HepG2 (cell line): ENCODE measurements around the gene DDX50. TPM values are rescaled to one million over a fixed set of nuclear protein-coding genes. Genes with fewer than 3 reads are reported as not detected.

Experiments
- ATAC-seq: fragments of 200-7000 bp; cut with Tn5 transposase; 3 replicates; pipeline ENCODE4 v1.9.1; 2020; ENCODE audit warnings: mild to moderate bottlenecking, moderate library complexity
- BruUV-seq: library from RNA; stranded (reverse); fragments of 400-500 nt; replicated peaks from 2 replicates; lab custom pipeline; 2021; lab: Mats Ljungman, UMichigan
- CTCF ChIA-PET: fragments of 300-600 bp; formaldehyde crosslinking; extraction: SDS; loops from one replicate; lab custom pipeline; 2021; ENCODE audit warnings: low total read pairs, inconsistent platforms, low intra/inter-chr PET ratio; lab: Yijun Ruan, JAX
- POLR2A ChIA-PET: fragments of 350-600 bp; sonication (Branson Sonifier 250); formaldehyde crosslinking; loops from one replicate; lab custom pipeline; 2020; ENCODE audit warnings: antibody characterized with exemption, inconsistent platforms; lab: Yijun Ruan, JAX
- DNase-seq: peaks from one replicate; pipeline ENCODE4 v3.0.0-alpha.2; 2015; ENCODE audit warnings: low spot score
- FAIRE-seq: peaks from 3 replicates; lab custom pipeline; 2011; peaks lifted over from hg19 to GRCh38; lab: Jason Lieb, UNC
- H2AFZ ChIP-seq: one replicate; pipeline ENCODE4 v1.6.1; 2011; ENCODE audit warnings: low read length, inconsistent platforms
- H3K27ac ChIP-seq: fragments of 300-600 bp; 3 replicates; pipeline ENCODE4 v1.8.0; 2011; ENCODE audit warnings: mixed run types, mild to moderate bottlenecking, mixed read lengths, low read length, inconsistent platforms; ENCODE audit not compliant: insufficient read depth; ENCODE audit errors: extremely low read length
- H3K27me3 ChIP-seq, 2 experiments: fragments of 200-600 bp in 1 of 2; 2 replicates in 1 of 2; 3 replicates in 1 of 2; pipeline versions ENCODE4 v1.6.0 to v1.8.0; 2011; ENCODE audit warnings: low read length in 2 of 2, mild to moderate bottlenecking in 2 of 2, moderate library complexity in 2 of 2, inconsistent platforms in 1 of 2; ENCODE audit not compliant: insufficient read depth in 2 of 2, control insufficient read depth in 1 of 2
- H3K36me3 ChIP-seq, 2 experiments: fragments of 200-600 bp in 1 of 2; replicated peaks in 1 of 2; 2 replicates in 1 of 2; 3 replicates in 1 of 2; pipeline versions ENCODE4 v1.5.1 to v1.8.0; 2011; ENCODE audit warnings: low read length in 2 of 2, inconsistent platforms in 1 of 2; ENCODE audit not compliant: insufficient read depth in 2 of 2, control insufficient read depth in 1 of 2
- H3K4me1 ChIP-seq: 2 replicates; pipeline ENCODE4 v1.5.1; 2012; ENCODE audit warnings: low read length, inconsistent platforms; ENCODE audit not compliant: insufficient read depth
- H3K4me2 ChIP-seq: 2 replicates; pipeline ENCODE4 v1.6.0; 2011; ENCODE audit warnings: low read depth, low read length, inconsistent platforms
- H3K4me3 ChIP-seq, 3 experiments: fragments of 200-600 bp in 1 of 3; sonication (generic), shearing (Covaris generic) in 1 of 3; replicated peaks in 1 of 3; 2 replicates each; pipeline ENCODE4 v1.5.1; 2011 to 2016; ENCODE audit warnings: low read length in 3 of 3, inconsistent platforms in 2 of 3, low read depth in 2 of 3, mild to moderate bottlenecking in 2 of 3, control low read depth in 1 of 3, mixed read lengths in 1 of 3; ENCODE audit not compliant: insufficient read depth in 1 of 3
- H3K79me2 ChIP-seq: one replicate; pipeline ENCODE4 v1.6.1; 2011; ENCODE audit warnings: low read length, inconsistent platforms; ENCODE audit not compliant: insufficient read depth
- H3K9ac ChIP-seq: 2 replicates; pipeline ENCODE4 v1.6.0; 2011; ENCODE audit warnings: mild to moderate bottlenecking, low read depth, low read length, inconsistent platforms; ENCODE audit not compliant: insufficient read depth
- H3K9me3 ChIP-seq: 2 replicates; pipeline ENCODE4 v1.5.1; 2012; ENCODE audit warnings: mild to moderate bottlenecking, low read length
- H4K20me1 ChIP-seq: 2 replicates; pipeline ENCODE4 v1.6.0; 2011; ENCODE audit warnings: inconsistent platforms, mild to moderate bottlenecking, low read length, moderate library complexity; ENCODE audit not compliant: insufficient read depth
- FOSL1 ChIP-seq: sonication (generic); formaldehyde crosslinking; IDR thresholded peaks from 2 replicates; pipeline ENCODE4 v1.9.0; 2021; ENCODE audit warnings: missing genetic modification reagents, borderline replicate concordance
- HCFC1 ChIP-seq: fragments of 150-350 bp; IDR thresholded peaks from 2 replicates; pipeline ENCODE4 v1.6.1; 2014; ENCODE audit warnings: low read depth, low read length
- MLLT10 ChIP-seq: sonication (generic); formaldehyde crosslinking; IDR thresholded peaks from 2 replicates; pipeline ENCODE4 v1.4.0; 2020; ENCODE audit warnings: missing genetic modification reagents
- MLXIP ChIP-seq: sonication (generic); formaldehyde crosslinking; IDR thresholded peaks from 2 replicates; pipeline ENCODE4 v1.9.0; 2021; ENCODE audit warnings: missing genetic modification reagents, borderline replicate concordance
- SMC3 ChIP-seq: IDR thresholded peaks from 2 replicates; pipeline ENCODE4 v1.6.1; 2011; ENCODE audit warnings: low read length, improper control_type of control experiment
- ZBTB1 ChIP-seq: sonication (generic); formaldehyde crosslinking; IDR thresholded peaks from 2 replicates; pipeline ENCODE4 v1.4.0; 2020; ENCODE audit warnings: missing genetic modification reagents, borderline replicate concordance
- ZBTB46 ChIP-seq: sonication (generic); formaldehyde crosslinking; IDR thresholded peaks from 2 replicates; pipeline ENCODE4 v1.4.0; 2020; ENCODE audit warnings: mild to moderate bottlenecking, missing genetic modification reagents, borderline replicate concordance
- ZFP1 ChIP-seq: IDR thresholded peaks from 2 replicates; pipeline ENCODE4 v1.6.1; 2016
- ZFX ChIP-seq: sonication (generic); formaldehyde crosslinking; IDR thresholded peaks from 2 replicates; pipeline ENCODE4 v1.4.0; 2020; ENCODE audit warnings: mild to moderate bottlenecking, low read depth, missing genetic modification reagents, moderate library complexity
- ZNF331 ChIP-seq: sonication (generic); formaldehyde crosslinking; IDR thresholded peaks from 2 replicates; pipeline ENCODE4 v1.4.0; 2020; ENCODE audit warnings: missing genetic modification reagents
- ZNF530 ChIP-seq: sonication (generic); formaldehyde crosslinking; IDR thresholded peaks from 2 replicates; pipeline ENCODE4 v1.5.0; 2020; ENCODE audit warnings: low read depth, mild to moderate bottlenecking, missing genetic modification reagents
- ZNF672 ChIP-seq: sonication (generic); formaldehyde crosslinking; IDR thresholded peaks from 2 replicates; pipeline ENCODE4 v1.8.1; 2022; ENCODE audit warnings: missing genetic modification reagents
- ZNF720 ChIP-seq: sonication (generic); formaldehyde crosslinking; IDR thresholded peaks from 2 replicates; pipeline ENCODE4 v1.4.0; 2020; ENCODE audit warnings: missing genetic modification reagents
- ZNF781 ChIP-seq: sonication (generic); formaldehyde crosslinking; IDR thresholded peaks from 2 replicates; pipeline ENCODE4 v1.5.1; 2020; ENCODE audit warnings: borderline replicate concordance, mild to moderate bottlenecking, missing genetic modification reagents; ENCODE audit errors: not compliant biosample characterization
- ZSCAN25 ChIP-seq: sonication (generic); formaldehyde crosslinking; IDR thresholded peaks from 2 replicates; pipeline ENCODE4 v1.8.0; 2022; ENCODE audit warnings: mild to moderate bottlenecking, missing genetic modification reagents
- WGBS: methylation state at CpG from one replicate; pipeline ENCODE4 v1.1.6; 2017; ENCODE audit warnings: low lambda C conversion rate; 5-methylcytosine and 5-hydroxymethylcytosine counted together
- in situ Hi-C: cut with HindIII; loops from 2 replicates; pipeline ENCODE4 v1.10.0; 2017; ENCODE audit warnings: low pct_unique_long_range_greater_than_20kb; ENCODE audit not compliant: extremely low pct_ligation_motif_present
- intact Hi-C: fragments of 100-400 bp; cut with micrococcal nuclease; formaldehyde crosslinking; loops from one replicate; pipeline ENCODE4 v1.10.0; 2022; ENCODE audit not compliant: unreplicated experiment
- polyA plus RNA-seq, 8 experiments: library from polyadenylated mRNA; depleted of rRNA in 3 of 8; stranded (reverse) in 7 of 8; unstranded in 1 of 8; fragments of >200 nt; fragmentation: Illumina TruSeq in 4 of 8; extraction: Trizol in 4 of 8; gene quantifications; 2 replicates each; pipeline versions ENCODE4 v1.2.1 to v1.2.3, GENCODE V29; 2011 to 2016; ENCODE audit warnings: low read depth in 4 of 8, missing spikeins in 1 of 8, mixed read lengths in 1 of 8; ENCODE audit not compliant: insufficient read depth in 1 of 8
- total RNA-seq, 5 experiments: library from RNA; depleted of rRNA; stranded (reverse); fragments of >200 nt; fragmentation: Illumina TruSeq; extraction: Trizol; gene quantifications; 2 replicates each; pipeline ENCODE4 v1.2.3, GENCODE V29; 2016; ENCODE audit warnings: low read depth in 1 of 5

DDX50 gene
- total and polyA plus RNA-seq, 2 of the 13 experiments (the other 11 are each of a cell fraction or from before 2014, with no cell fraction given) = 19.0 to 38.2 TPM

GRCh38 chr10:68902382-68902781 lies 1.3 kb downstream of the DDX50 start:
- Histone ChIP-seq H2AFZ (no peak overlapping the region), H3K4me2 (peak overlapping the region; percentile 74), H3K27ac (no peak overlapping the region), H3K9ac (peak overlapping the region; percentile 88; the same call in 1 of the 2 replicates), H3K36me3 (0 out of 5 replicates have a peak, but pooled peaks cover 0 to 4% of the 10 kb centered on the region in 2 experiments), H3K79me2 (peaks cover 16% of the 10 kb centered on the region), H3K27me3 (no peaks in the 10 kb centered on the region; a peak in 1 of 5 replicates), H4K20me1 (no peaks in the 10 kb centered on the region), H3K9me3 (no peaks in the 10 kb centered on the region), H3K4me3 (peak overlapping the region; percentile 86 to 89 (median 87); a peak in 5 of 6 replicates), H3K4me1 (peaks cover 46% of the 10 kb centered on the region)
- POLR2A ChIA-PET = interaction anchor here (0.6 kb wide), 1 partner anchor 1268 kb away, joined by 3 read pairs; the partner anchor contains the start of gene SAR1A
- intact Hi-C loops (no loop called here), in situ Hi-C loops (loop anchor here (5.0 kb wide), 1 partner anchor 110 kb away; no protein-coding TSS in a partner anchor)
- CTCF ChIA-PET = no interaction called here
- 55% methylated on average over 5 of the region's 5 CpGs for WGBS
- DNase-seq (no peak), ATAC-seq (no peak), FAIRE-seq (peak; percentile 32)
- no TSS peak for BruUV-seq
- no peak for TF ChIP-seq ZSCAN25 (CRISPR knock-in tag)

GRCh38 chr10:68924593-68924992 lies 23.5 kb downstream of the DDX50 start:
- ChIA-PET CTCF (no interaction called here), POLR2A (interaction anchor here (1.5 kb wide), 1 partner anchor 25 kb away, joined by 3 read pairs; no protein-coding TSS in a partner anchor)
- H3K79me2 ChIP-seq = no peaks in the 10 kb centered on the region
- intact Hi-C loops (no loop called here), in situ Hi-C loops (no loop called here)
- H3K27me3 ChIP-seq = no peaks in the 10 kb centered on the region
- H3K4me3 ChIP-seq = no peak overlapping the region
- peaks cover 5 to 18% of the 10 kb centered on the region in 2 experiments; a peak in 4 of 5 replicates for H3K36me3 ChIP-seq
- FAIRE-seq (no peak), DNase-seq (no peak), ATAC-seq (no peak)
- no peaks in the 10 kb centered on the region for H4K20me1 ChIP-seq
- H3K9me3 ChIP-seq = no peaks in the 10 kb centered on the region
- no peak overlapping the region for H3K9ac ChIP-seq
- H3K27ac ChIP-seq = no peak overlapping the region
- H2AFZ ChIP-seq = no peak overlapping the region
- no TSS peak for BruUV-seq
- no peak overlapping the region for H3K4me2 ChIP-seq
- peaks cover 25% of the 10 kb centered on the region for H3K4me1 ChIP-seq
- no peak for TF ChIP-seq ZNF720 (CRISPR knock-in tag)
- TF ChIP-seq MLLT10 = no peak
- no peak for TF ChIP-seq ZNF781 (CRISPR knock-in tag)
- no peak for TF ChIP-seq MLXIP (CRISPR knock-in tag)
- no peak for TF ChIP-seq ZBTB1 (CRISPR knock-in tag)
- TF ChIP-seq ZNF672 (CRISPR knock-in tag) = no peak
- no peak for TF ChIP-seq ZFP1
- no peak for TF ChIP-seq ZNF331
- TF ChIP-seq FOSL1 (CRISPR knock-in tag) = no peak
- no peak for TF ChIP-seq ZBTB46 (CRISPR knock-in tag)
- no peak for TF ChIP-seq HCFC1
- TF ChIP-seq ZNF530 (CRISPR knock-in tag) = no peak
- TF ChIP-seq ZFX (CRISPR knock-in tag) = no peak
- no peak for TF ChIP-seq SMC3
